GM21723 (cell line): ENCODE measurements around the gene ZNF771.
A peak's percentile ranks its signal among the peaks of the same experiment; 100 is the strongest.
"Not testable (repeated sequence)": the region's sequence is repeated elsewhere in the genome, so short reads cannot be mapped to it uniquely, and the experiment has no call there.

Source experiments
- ATAC-seq: cut with Tn5 transposase; IDR thresholded peaks from one replicate; pipeline ENCODE4 v1.9.1; 2021; ENCODE audit warnings: mild to moderate bottlenecking, moderate library complexity; ENCODE audit not compliant: unreplicated experiment

Gene ZNF771

GRCh38 chr16:30458561-30459394 lies 51.4 kb downstream of the ZNF771 start:
- ATAC-seq = peak; percentile 81

- peak; percentile 23 for ATAC-seq
Observed at GRCh38 chr16:30459456-30459855, 52.0 kb downstream of the ZNF771 start.

- ATAC-seq = not testable (repeated sequence)
Observed at GRCh38 chr16:30461426-30461825, 54.0 kb downstream of the ZNF771 start.

- ATAC-seq = no peak
Observed at GRCh38 chr16:30464078-30464477, 56.7 kb downstream of the ZNF771 start.
